Skeletal muscle tissue (tissue), 4 donors: ENCODE measurements around the gene RGS7. TPM values are rescaled to one million over a fixed set of nuclear protein-coding genes. Genes with fewer than 3 reads are reported as not detected.
"Not testable (repeated sequence)": the region's sequence is repeated elsewhere in the genome, so short reads cannot be mapped to it uniquely, and the experiment has no call there.

Source experiments
- H3K27ac ChIP-seq: one replicate; pipeline ENCODE4 v1.7.0; 2013; ENCODE audit warnings: mild to moderate bottlenecking, low read depth, low read length, inconsistent platforms
- H3K27me3 ChIP-seq, 3 donors: one replicate each; pipeline ENCODE4 v1.7.0; 2013; ENCODE audit warnings: low read length in 3 of 3; ENCODE audit not compliant: control insufficient read depth in 3 of 3, insufficient read depth in 3 of 3
- H3K36me3 ChIP-seq, 3 donors: one replicate each; pipeline ENCODE4 v1.7.0; 2013; ENCODE audit warnings: low read length in 3 of 3; ENCODE audit not compliant: control insufficient read depth in 3 of 3, insufficient read depth in 3 of 3
- H3K4me1 ChIP-seq, 3 donors: one replicate each; pipeline ENCODE4 v1.7.0; 2013; ENCODE audit warnings: low read length in 3 of 3, mild to moderate bottlenecking in 3 of 3; ENCODE audit not compliant: control insufficient read depth in 3 of 3, insufficient read depth in 3 of 3
- H3K4me3 ChIP-seq, 3 donors: one replicate each; pipeline ENCODE4 v1.7.0; 2013; ENCODE audit warnings: low read length in 3 of 3
- H3K9ac ChIP-seq, 3 donors: one replicate each; pipeline ENCODE4 v1.7.0; 2013; ENCODE audit warnings: low read length in 3 of 3, mild to moderate bottlenecking in 3 of 3, moderate library complexity in 2 of 3, low read depth in 1 of 3
- H3K9me3 ChIP-seq, 3 donors: one replicate each; pipeline ENCODE4 v1.7.0; 2013; ENCODE audit warnings: low read length in 3 of 3; ENCODE audit not compliant: control insufficient read depth in 3 of 3
- total RNA-seq: library from RNA; depleted of rRNA; stranded (reverse); fragments of >200 nt; gene quantifications from one replicate; pipeline ENCODE4 v1.2.3, GENCODE V29; 2014
- donor health status: Osteomylitis.

Gene RGS7
- total RNA-seq, 1 donor from 2014 or later, result not detected

GRCh38 chr1:240998024-240998423 is 359.0 kb downstream of the RGS7 start:
- H3K36me3 ChIP-seq, result no peaks in the 10 kb centered on the region
- no peaks in the 10 kb centered on the region for H3K4me1 ChIP-seq
- H3K4me3 ChIP-seq, result no peak overlapping the region
- H3K27ac ChIP-seq, result no peak overlapping the region
- H3K9me3 ChIP-seq, result peaks cover 0 to 2% (median 0%) of the 10 kb centered on the region in 3 donors
- H3K9ac ChIP-seq, result no peak overlapping the region
- no peaks in the 10 kb centered on the region for H3K27me3 ChIP-seq

GRCh38 chr1:240993004-240993403 is 364.0 kb downstream of the RGS7 start:
- Histone ChIP-seq H3K27me3 (no peaks in the 10 kb centered on the region), H3K4me1 (no peaks in the 10 kb centered on the region), H3K4me3 (no peak overlapping the region), H3K36me3 (no peaks in the 10 kb centered on the region), H3K9ac (no peak overlapping the region), H3K27ac (no peak overlapping the region), H3K9me3 (peaks cover 0 to 2% (median 0%) of the 10 kb centered on the region in 3 donors)

GRCh38 chr1:240991230-240991629 is 365.8 kb downstream of the RGS7 start:
- Histone ChIP-seq H3K27me3 (no peaks in the 10 kb centered on the region), H3K36me3 (no peaks in the 10 kb centered on the region), H3K9me3 (peaks cover 0 to 2% (median 0%) of the 10 kb centered on the region in 3 donors), H3K9ac (no peak overlapping the region), H3K27ac (no peak overlapping the region), H3K4me3 (no peak overlapping the region), H3K4me1 (no peaks in the 10 kb centered on the region)

GRCh38 chr1:240987928-240988327 is 369.1 kb downstream of the RGS7 start:
- H3K36me3 ChIP-seq, result no peaks in the 10 kb centered on the region
- no peak overlapping the region for H3K9ac ChIP-seq
- no peaks in the 10 kb centered on the region for H3K4me1 ChIP-seq
- no peaks in the 10 kb centered on the region for H3K27me3 ChIP-seq
- no peak overlapping the region for H3K4me3 ChIP-seq
- no peaks in the 10 kb centered on the region for H3K9me3 ChIP-seq
- H3K27ac ChIP-seq, result no peak overlapping the region

- Histone ChIP-seq H3K36me3 (no peaks in the 10 kb centered on the region), H3K9ac (no peak overlapping the region), H3K9me3 (no peaks in the 10 kb centered on the region), H3K4me3 (no peak overlapping the region), H3K27me3 (no peaks in the 10 kb centered on the region), H3K27ac (no peak overlapping the region), H3K4me1 (no peaks in the 10 kb centered on the region)
These were observed 371.9 kb downstream of the RGS7 start for GRCh38 chr1:240985081-240985480.

- H3K36me3 ChIP-seq, result no peaks in the 10 kb centered on the region
- H3K9ac ChIP-seq, result no peak overlapping the region
- H3K27me3 ChIP-seq, result no peaks in the 10 kb centered on the region
- no peaks in the 10 kb centered on the region for H3K4me1 ChIP-seq
- no peak overlapping the region for H3K27ac ChIP-seq
- H3K4me3 ChIP-seq, result no peak overlapping the region
- H3K9me3 ChIP-seq, result no peaks in the 10 kb centered on the region
These were observed 376.7 kb downstream of the RGS7 start for GRCh38 chr1:240980342-240980741.

- Histone ChIP-seq H3K4me3 (no peak overlapping the region), H3K36me3 (no peaks in the 10 kb centered on the region), H3K27me3 (no peaks in the 10 kb centered on the region), H3K9ac (no peak overlapping the region), H3K27ac (no peak overlapping the region), H3K9me3 (no peaks in the 10 kb centered on the region), H3K4me1 (no peaks in the 10 kb centered on the region)
These were observed 380.3 kb downstream of the RGS7 start for GRCh38 chr1:240976685-240977084.

GRCh38 chr1:240973875-240974274 is 383.1 kb downstream of the RGS7 start:
- Histone ChIP-seq H3K9me3 (no peaks in the 10 kb centered on the region), H3K4me3 (no peak overlapping the region), H3K4me1 (no peaks in the 10 kb centered on the region), H3K9ac (no peak overlapping the region), H3K36me3 (no peaks in the 10 kb centered on the region), H3K27me3 (no peaks in the 10 kb centered on the region), H3K27ac (no peak overlapping the region)

- H3K36me3 ChIP-seq, H3K9me3 ChIP-seq, H3K27ac ChIP-seq, H3K4me3 ChIP-seq, H3K27me3 ChIP-seq, H3K9ac ChIP-seq, H3K4me1 ChIP-seq: not testable (repeated sequence)
These were observed 384.9 kb downstream of the RGS7 start for GRCh38 chr1:240972059-240972458.

- Histone ChIP-seq H3K9ac (no peak overlapping the region), H3K27me3 (no peaks in the 10 kb centered on the region), H3K9me3 (no peaks in the 10 kb centered on the region), H3K27ac (no peak overlapping the region), H3K4me3 (no peak overlapping the region), H3K36me3 (no peaks in the 10 kb centered on the region), H3K4me1 (no peaks in the 10 kb centered on the region)
These were observed 386.8 kb downstream of the RGS7 start for GRCh38 chr1:240970253-240970652.

GRCh38 chr1:240968864-240969263 is 388.1 kb downstream of the RGS7 start:
- Histone ChIP-seq H3K27ac (no peak overlapping the region), H3K36me3 (no peaks in the 10 kb centered on the region), H3K9ac (no peak overlapping the region), H3K27me3 (no peaks in the 10 kb centered on the region), H3K9me3 (no peaks in the 10 kb centered on the region), H3K4me1 (no peaks in the 10 kb centered on the region), H3K4me3 (no peak overlapping the region)
